ENCODE data around the gene C3orf49.

GRCh38 chr3:63853106-63853505, 34.0 kb downstream of the C3orf49 start:
- TF ChIP-seq POLR2AphosphoS5 (IDR thresholded peaks at IDR 0.05) (no peak), POLR2A (IDR thresholded peaks at IDR 0.05) (no peak), EP300 (IDR thresholded peaks at IDR 0.05) (no peak)
- TF ChIP-seq, protein P1, sequence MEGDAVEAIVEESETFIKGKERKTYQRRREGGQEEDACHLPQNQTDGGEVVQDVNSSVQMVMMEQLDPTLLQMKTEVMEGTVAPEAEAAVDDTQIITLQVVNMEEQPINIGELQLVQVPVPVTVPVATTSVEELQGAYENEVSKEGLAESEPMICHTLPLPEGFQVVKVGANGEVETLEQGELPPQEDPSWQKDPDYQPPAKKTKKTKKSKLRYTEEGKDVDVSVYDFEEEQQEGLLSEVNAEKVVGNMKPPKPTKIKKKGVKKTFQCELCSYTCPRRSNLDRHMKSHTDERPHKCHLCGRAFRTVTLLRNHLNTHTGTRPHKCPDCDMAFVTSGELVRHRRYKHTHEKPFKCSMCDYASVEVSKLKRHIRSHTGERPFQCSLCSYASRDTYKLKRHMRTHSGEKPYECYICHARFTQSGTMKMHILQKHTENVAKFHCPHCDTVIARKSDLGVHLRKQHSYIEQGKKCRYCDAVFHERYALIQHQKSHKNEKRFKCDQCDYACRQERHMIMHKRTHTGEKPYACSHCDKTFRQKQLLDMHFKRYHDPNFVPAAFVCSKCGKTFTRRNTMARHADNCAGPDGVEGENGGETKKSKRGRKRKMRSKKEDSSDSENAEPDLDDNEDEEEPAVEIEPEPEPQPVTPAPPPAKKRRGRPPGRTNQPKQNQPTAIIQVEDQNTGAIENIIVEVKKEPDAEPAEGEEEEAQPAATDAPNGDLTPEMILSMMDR (IDR thresholded peaks at IDR 0.05) = no peak
